H9 (cell line): ENCODE results near the gene C20orf173. TPM values are rescaled to one million over a fixed set of nuclear protein-coding genes. Genes with fewer than 3 reads are reported as not detected.

ENCODE experiments used
- DNase-seq: peaks from one replicate; pipeline ENCODE4 v3.0.0-alpha.2; 2017
- H2AFZ ChIP-seq: one replicate; pipeline ENCODE4 v1.6.1; 2013; ENCODE audit warnings: mild to moderate bottlenecking, low read length, control low read depth, moderate library complexity
- H2AK5ac ChIP-seq: 2 replicates; pipeline ENCODE4 v1.6.1; 2013; ENCODE audit warnings: low read length, control low read depth, mixed read lengths; ENCODE audit not compliant: insufficient read length
- H2BK120ac ChIP-seq: one replicate; pipeline ENCODE4 v1.6.1; 2013; ENCODE audit warnings: low read depth, mild to moderate bottlenecking, low read length, control low read depth, inconsistent platforms; ENCODE audit not compliant: poor library complexity, severe bottlenecking
- H2BK12ac ChIP-seq: 2 replicates; pipeline ENCODE4 v1.6.1; 2013; ENCODE audit warnings: low read length, control low read depth, mixed read lengths, low read depth; ENCODE audit not compliant: insufficient read length
- H2BK15ac ChIP-seq: 2 replicates; pipeline ENCODE4 v1.6.1; 2013; ENCODE audit warnings: low read depth, low read length, control low read depth
- H2BK20ac ChIP-seq: one replicate; pipeline ENCODE4 v1.6.1; 2013; ENCODE audit warnings: low read depth, mild to moderate bottlenecking, low read length, control low read depth, inconsistent platforms; ENCODE audit not compliant: poor library complexity, severe bottlenecking
- H2BK5ac ChIP-seq: 2 replicates; pipeline ENCODE4 v1.6.1; 2013; ENCODE audit warnings: low read length, control low read depth, mixed read lengths; ENCODE audit not compliant: insufficient read length
- H3K14ac ChIP-seq: 2 replicates; pipeline ENCODE4 v1.6.1; 2013; ENCODE audit warnings: low read length, control low read depth; ENCODE audit not compliant: insufficient read depth
- H3K18ac ChIP-seq: 2 replicates; pipeline ENCODE4 v1.6.1; 2013; ENCODE audit warnings: low read depth, mild to moderate bottlenecking, mixed read lengths, low read length, control low read depth; ENCODE audit not compliant: insufficient read length
- H3K23ac ChIP-seq: 2 replicates; pipeline ENCODE4 v1.6.1; 2013; ENCODE audit warnings: low read length, control low read depth, mixed read lengths, low read depth; ENCODE audit not compliant: insufficient read length
- H3K23me2 ChIP-seq: 2 replicates; pipeline ENCODE4 v1.6.1; 2013; ENCODE audit warnings: low read depth, mild to moderate bottlenecking, mixed read lengths, low read length, control low read depth; ENCODE audit not compliant: insufficient read length, poor library complexity, severe bottlenecking
- H3K27ac ChIP-seq: 2 replicates; pipeline ENCODE4 v1.5.1; 2013; ENCODE audit warnings: low read length, control low read depth, mixed read lengths, low read depth; ENCODE audit not compliant: insufficient read length
- H3K27me3 ChIP-seq: 2 replicates; pipeline ENCODE4 v1.6.1; 2013; ENCODE audit warnings: low read length, control low read depth, inconsistent platforms; ENCODE audit not compliant: insufficient read depth
- H3K4ac ChIP-seq: 2 replicates; pipeline ENCODE4 v1.6.1; 2013; ENCODE audit warnings: low read depth, mild to moderate bottlenecking, control low read depth, inconsistent platforms, low read length, moderate library complexity
- H3K4me1 ChIP-seq: 2 replicates; pipeline ENCODE4 v1.6.1; 2013; ENCODE audit warnings: low read length, control low read depth, inconsistent platforms; ENCODE audit not compliant: insufficient read depth
- H3K4me2 ChIP-seq: 2 replicates; pipeline ENCODE4 v1.6.1; 2013; ENCODE audit warnings: low read length, control low read depth, mixed read lengths; ENCODE audit not compliant: insufficient read length, insufficient read depth
- H3K56ac ChIP-seq: 2 replicates; pipeline ENCODE4 v1.6.1; 2013; ENCODE audit warnings: low read depth, mild to moderate bottlenecking, mixed read lengths, low read length, control low read depth; ENCODE audit not compliant: insufficient read length
- H3K79me1 ChIP-seq: 2 replicates; pipeline ENCODE4 v1.6.1; 2013; ENCODE audit warnings: low read depth, mild to moderate bottlenecking, moderate library complexity, low read length, control low read depth, inconsistent platforms; ENCODE audit not compliant: insufficient read depth, poor library complexity, severe bottlenecking
- H3K79me2 ChIP-seq: 2 replicates; pipeline ENCODE4 v1.6.1; 2013; ENCODE audit warnings: low read length, control low read depth, inconsistent platforms; ENCODE audit not compliant: insufficient read depth
- H3K9ac ChIP-seq: 2 replicates; pipeline ENCODE4 v1.6.1; 2013; ENCODE audit warnings: low read length, control low read depth, mixed read lengths; ENCODE audit not compliant: insufficient read length; ENCODE audit errors: extremely low read depth
- H3K9me3 ChIP-seq: one replicate; pipeline ENCODE4 v1.6.1; 2013; ENCODE audit warnings: low read depth, low read length, inconsistent platforms; ENCODE audit not compliant: control insufficient read depth
- H3T11ph ChIP-seq: one replicate; pipeline ENCODE4 v1.6.1; 2013; ENCODE audit warnings: mild to moderate bottlenecking, low read length, control low read depth, inconsistent platforms
- H4K20me1 ChIP-seq: one replicate; pipeline ENCODE4 v1.6.1; 2013; ENCODE audit not compliant: control insufficient read depth, insufficient read length, insufficient read depth
- H4K5ac ChIP-seq: 2 replicates; pipeline ENCODE4 v1.6.1; 2013; ENCODE audit warnings: low read depth, mild to moderate bottlenecking, mixed read lengths, low read length, control low read depth; ENCODE audit not compliant: insufficient read length
- H4K8ac ChIP-seq: replicated peaks from 2 replicates; pipeline ENCODE4 v1.6.1; 2013; ENCODE audit warnings: low read length, control low read depth, mixed read lengths, low read depth; ENCODE audit not compliant: insufficient read length
- H4K91ac ChIP-seq: 2 replicates; pipeline ENCODE4 v1.6.1; 2013; ENCODE audit warnings: low read depth, mild to moderate bottlenecking, moderate library complexity, mixed read lengths, low read length, control low read depth; ENCODE audit not compliant: insufficient read length
- H3K27ac Mint-ChIP-seq, 3 experiments: 2 replicates in 2 of 3; 3 replicates in 1 of 3; pipeline ENCODE4 v1.8.0; 2020 to 2021; ENCODE audit warnings: mixed read lengths in 3 of 3, mild to moderate bottlenecking in 1 of 3, moderate library complexity in 1 of 3
- H3K27me3 Mint-ChIP-seq: 2 replicates; pipeline ENCODE4 v1.8.0; 2021; ENCODE audit warnings: low read depth, mild to moderate bottlenecking, moderate library complexity, mixed read lengths
- H3K36me3 Mint-ChIP-seq, 3 experiments: 2 replicates in 2 of 3; 3 replicates in 1 of 3; pipeline ENCODE4 v1.8.0; 2020 to 2021; ENCODE audit warnings: low read depth in 3 of 3, mixed read lengths in 3 of 3; ENCODE audit not compliant: insufficient read depth in 1 of 3
- H3K4me1 Mint-ChIP-seq, 2 experiments: 2 replicates each; pipeline ENCODE4 v1.8.0; 2020; ENCODE audit warnings: mixed read lengths in 2 of 2
- H3K4me3 Mint-ChIP-seq, 2 experiments: 2 replicates in 1 of 2; 3 replicates in 1 of 2; pipeline ENCODE4 v1.8.0; 2020 to 2021; ENCODE audit warnings: mild to moderate bottlenecking in 2 of 2, mixed read lengths in 2 of 2, moderate library complexity in 1 of 2
- H3K9me3 Mint-ChIP-seq, 2 experiments: 2 replicates in 1 of 2; 3 replicates in 1 of 2; pipeline ENCODE4 v1.8.0; 2020; ENCODE audit warnings: mild to moderate bottlenecking in 2 of 2, mixed read lengths in 2 of 2, moderate library complexity in 1 of 2
- CTCF ChIP-seq: fragments of 200-600 bp; sonication (generic); conservative IDR thresholded peaks from 3 replicates; pipeline ENCODE4 v1.8.0; 2021; ENCODE audit warnings: antibody characterized with exemption, mild to moderate bottlenecking
- WGBS: extraction: QIAGEN DNeasy Blood & Tissue Kit; methylation state at CpG from one replicate; pipeline ENCODE4 v1.1.7; 2013; ENCODE audit warnings: missing lambda C conversion rate, low lambda C conversion rate, mixed read lengths; ENCODE audit not compliant: insufficient read length; ENCODE audit errors: extremely low coverage; 5-methylcytosine and 5-hydroxymethylcytosine counted together
- total RNA-seq: library from RNA; stranded (reverse); gene quantifications from 2 replicates; pipeline ENCODE4 v1.2.1, GENCODE V29; 2021

Gene C20orf173
- total RNA-seq, 1 experiment from 2014 or later = not detected

GRCh38 chr20:35547329-35547728, 17.9 kb upstream of the C20orf173 start:
- Histone ChIP-seq H2AK5ac (no peak overlapping the region), H3K18ac (no peak overlapping the region), H3K23ac (no peak overlapping the region), H3K23me2 (peaks cover 4% of the 10 kb centered on the region), H3T11ph (no peak overlapping the region), H3K56ac (no peak overlapping the region), H3K14ac (no peak overlapping the region), H3K79me2 (no peaks in the 10 kb centered on the region), H4K20me1 (no peaks in the 10 kb centered on the region), H3K9ac (no peak overlapping the region), H2BK5ac (no peak overlapping the region), H4K8ac (no peak overlapping the region), H3K79me1 (no peaks in the 10 kb centered on the region), H2BK120ac (no peak overlapping the region), H4K5ac (no peak overlapping the region), H3K9me3 (no peaks in the 10 kb centered on the region), H2BK12ac (no peak overlapping the region), H2BK15ac (no peak overlapping the region), H3K27ac (no peak overlapping the region), H3K4ac (no peak overlapping the region), H2AFZ (no peak overlapping the region), H4K91ac (no peak overlapping the region), H3K27me3 (no peaks in the 10 kb centered on the region), H2BK20ac (no peak overlapping the region), H3K4me2 (no peak overlapping the region), H3K4me1 (peaks cover 2% of the 10 kb centered on the region; the same call in 1 of the 2 replicates)
- Mint-ChIP-seq H3K36me3 (peaks cover 14 to 40% (median 32%) of the 10 kb centered on the region in 3 experiments), H3K4me1 (peaks cover 5% of the 10 kb centered on the region in 2 experiments), H3K9me3 (no peaks in the 10 kb centered on the region), H3K27ac (no peak overlapping the region), H3K27me3 (no peaks in the 10 kb centered on the region), H3K4me3 (no peak overlapping the region)
- no peak for DNase-seq
- WGBS = no CpG with 5 or more reads among the region's 9 CpGs
- no peak for TF ChIP-seq CTCF
